ENCODE data around the gene VAV2. TPM values are rescaled to one million over a fixed set of nuclear protein-coding genes. Genes with fewer than 3 reads are reported as not detected.
A peak's percentile ranks its signal among the peaks of the same experiment; 100 is the strongest.

The VAV2 gene
- total and polyA plus RNA-seq, 2 of the 4 experiments (the other 2 are of a cell fraction) = 10.8 to 13.4 TPM

DNA sequence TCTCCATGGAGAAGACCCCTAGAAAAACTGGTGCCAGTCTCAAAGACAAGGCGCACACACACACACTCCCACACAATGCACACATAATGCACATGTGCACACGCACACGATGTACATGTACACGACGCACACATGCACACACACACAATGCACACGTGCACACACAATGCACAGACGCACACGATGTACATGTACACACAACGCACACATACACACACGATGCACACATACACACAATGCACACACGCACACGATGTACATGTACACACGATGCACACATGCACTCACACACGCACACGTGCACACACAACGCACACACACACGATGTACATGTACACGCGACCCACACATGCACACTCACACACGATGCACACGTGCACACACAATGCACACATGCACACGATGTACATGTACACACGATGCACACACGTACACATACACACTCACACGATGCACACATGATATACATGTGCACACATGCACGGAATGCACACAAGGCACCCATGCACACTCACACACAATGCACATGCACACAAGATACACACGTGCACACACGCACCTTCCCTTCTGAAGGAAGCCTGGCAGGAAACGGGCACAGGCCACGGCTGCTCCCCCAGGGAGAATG is 76.5 kb downstream of the VAV2 start:
- TF ChIP-seq MAFK (IDR thresholded peaks at IDR 0.05; ENCODE audit: low read depth, low read length) (no peak), RFX5 (IDR thresholded peaks at IDR 0.05; ENCODE audit: low read depth, low read length) (no peak), POLR2A (IDR thresholded peaks at IDR 0.05; ENCODE audit: low read depth, low read length) (no peak), CHD1 (IDR thresholded peaks at IDR 0.05; ENCODE audit: low read depth, low read length) (no peak), MAZ (IDR thresholded peaks at IDR 0.05; ENCODE audit: borderline replicate concordance, low read depth, low read length) (no peak), FOS (IDR thresholded peaks at IDR 0.05; ENCODE audit: low read depth, low read length) (no peak), SMC3 (IDR thresholded peaks at IDR 0.05; ENCODE audit: low read depth, low read length) (no peak), NFE2L2 (IDR thresholded peaks at IDR 0.05; ENCODE audit: low read depth, low read length) (no peak), BHLHE40 (IDR thresholded peaks at IDR 0.05; ENCODE audit: low read depth, low read length) (no peak), RCOR1 (IDR thresholded peaks at IDR 0.05; ENCODE audit: insufficient replicate concordance, low read length) (no peak), ELK1 (IDR thresholded peaks at IDR 0.05; ENCODE audit: borderline replicate concordance, low read depth, low read length) (no peak)
- ChIA-PET CTCF (no interaction called here), POLR2A (ENCODE audit: unreplicated experiment) (no interaction called here)
- intact Hi-C loops (cut with micrococcal nuclease) = no loop called here
- Histone ChIP-seq H3K27ac (ENCODE audit: insufficient read depth, low read length) (no peak overlapping the region), H4K20me1 (ENCODE audit: insufficient read depth, low read length) (peaks cover 47% of the 10 kb centered on the region), H3K9ac (ENCODE audit: low read depth, low read length) (no peak overlapping the region), H3K36me3 (ENCODE audit: control insufficient read depth, insufficient read depth, low read length) (peaks cover 3% of the 10 kb centered on the region; the same call in 1 of the 2 replicates), H2BK20ac (ENCODE audit: low read depth, low read length) (no peak overlapping the region), H3K79me1 (ENCODE audit: low read depth in 1 of 2, low read length in 2 of 2) (peaks cover 37 to 94% of the 10 kb centered on the region in 2 experiments), H4K91ac (ENCODE audit: insufficient read depth, low read depth, low read length) (no peak overlapping the region), H3K23ac (ENCODE audit: low read depth, low read length) (peak overlapping the region; percentile 25; the same call in 1 of the 2 replicates), H2BK120ac (ENCODE audit: low read depth, low read length) (no peak overlapping the region), H4K5ac (ENCODE audit: low read depth, low read length) (no peak overlapping the region), H3K4me2 (ENCODE audit: low read depth, low read length) (no peak overlapping the region), H2AK9ac (replicated peaks; ENCODE audit: low read depth, low read length, poor library complexity) (no peak overlapping the region), H3K4ac (ENCODE audit: low read depth, low read length) (no peak overlapping the region; the same call in 1 of the 2 replicates), H3K4me1 (ENCODE audit: control insufficient read depth, insufficient read depth, low read length) (peaks cover 25% of the 10 kb centered on the region), H4K8ac (ENCODE audit: low read depth in 2 of 2, low read length in 2 of 2) (no peak overlapping the region), H2BK5ac (ENCODE audit: low read depth, low read length, poor library complexity, severe bottlenecking) (no peak overlapping the region), H2AFZ (replicated peaks; ENCODE audit: low read length, poor library complexity) (peak overlapping the region; percentile 43), H3K27me3 (ENCODE audit: control insufficient read depth, insufficient read depth, low read length) (no peaks in the 10 kb centered on the region), H2BK15ac (ENCODE audit: low read depth, low read length) (no peak overlapping the region), H3K4me3 (ENCODE audit: insufficient read depth, low read depth, low read length) (no peak overlapping the region), H3K9me1 (ENCODE audit: insufficient read depth, low read length) (peaks cover 23% of the 10 kb centered on the region), H3K9me3 (ENCODE audit: control insufficient read depth, insufficient read depth, low read length) (no peaks in the 10 kb centered on the region), H3K18ac (ENCODE audit: low read depth, low read length) (no peak overlapping the region), H3K14ac (replicated peaks; ENCODE audit: low read depth, low read length) (no peak overlapping the region; the same call in 1 of the 2 replicates), H2AK5ac (ENCODE audit: low read depth, low read length) (no peak overlapping the region; the same call in 1 of the 2 replicates), H3K56ac (ENCODE audit: extremely low read depth, insufficient read depth, low read length) (no peak overlapping the region)
- ATAC-seq (ENCODE audit: low read depth) (no peak), DNase-seq (no peak)
- dilution Hi-C loops (cut with HindIII; ENCODE audit: low sequenced_read_pairs, unreplicated experiment) = no loop called here
- in situ Hi-C loops (cut with MboI; ENCODE audit: low sequenced_read_pairs) = no loop called here
- no TSS peak for BruUV-seq (replicated peaks)
- 82% methylated on average over 18 of the region's 30 CpGs; no CpG with 5 or more reads in 1 of the 2 experiments for WGBS, 2 experiments (ENCODE audit: extremely low coverage in 2 of 2, insufficient read length in 1 of 2)
